A673 (cell line): ENCODE results near the gene NDRG3. TPM values are rescaled to one million over a fixed set of nuclear protein-coding genes. Genes with fewer than 3 reads are reported as not detected.

Experiments used
- BruUV-seq: library from RNA; stranded (reverse); fragments of 400-500 nt; replicated peaks from 2 replicates; lab custom pipeline; 2021; lab: Mats Ljungman, UMichigan
- CTCF ChIA-PET: fragments of 300-600 bp; sonication (Branson Sonifier 250); formaldehyde crosslinking; loops from one replicate; lab custom pipeline; 2022; ENCODE audit warnings: antibody characterized with exemption; lab: Charles Lee
- POLR2A ChIA-PET: fragments of 300-600 bp; sonication (Branson Sonifier 250); formaldehyde crosslinking; loops from one replicate; lab custom pipeline; 2022; ENCODE audit warnings: antibody characterized with exemption; ENCODE audit not compliant: low non-redundant PET; lab: Charles Lee
- DNase-seq: peaks from one replicate; pipeline ENCODE4 v3.0.0-alpha.2; 2015; ENCODE audit warnings: low spot score
- H3K27ac ChIP-seq: fragments of 200-600 bp; sonication (generic); 2 replicates; pipeline ENCODE4 v1.5.1; 2016; ENCODE audit warnings: mixed run types, low read depth, mild to moderate bottlenecking, mixed read lengths, antibody characterized with exemption, low read length; ENCODE audit not compliant: poor library complexity, severe bottlenecking
- H3K27me3 ChIP-seq: fragments of 200-600 bp; sonication (generic); replicated peaks from 2 replicates; pipeline ENCODE4 v1.6.1; 2017; ENCODE audit warnings: mixed run types, low read depth, mild to moderate bottlenecking, mixed read lengths, antibody characterized with exemption, low read length; ENCODE audit not compliant: insufficient read depth, poor library complexity
- H3K36me3 ChIP-seq: fragments of 200-600 bp; sonication (generic); 2 replicates; pipeline ENCODE4 v1.6.1; 2016; ENCODE audit warnings: mixed run types, mild to moderate bottlenecking, mixed read lengths, antibody characterized with exemption, low read length; ENCODE audit not compliant: insufficient read depth, poor library complexity, severe bottlenecking
- H3K4me1 ChIP-seq: fragments of 200-600 bp; sonication (generic); 2 replicates; pipeline ENCODE4 v1.6.1; 2017; ENCODE audit warnings: mixed run types, mild to moderate bottlenecking, mixed read lengths, antibody characterized with exemption, low read length; ENCODE audit not compliant: insufficient read depth, poor library complexity, severe bottlenecking
- H3K4me3 ChIP-seq: fragments of 200-600 bp; sonication (generic); 2 replicates; pipeline ENCODE4 v1.5.1; 2016; ENCODE audit warnings: low read depth, mixed run types, mild to moderate bottlenecking, mixed read lengths, low read length; ENCODE audit not compliant: poor library complexity, severe bottlenecking
- H3K9me3 ChIP-seq: fragments of 200-600 bp; sonication (generic); 2 replicates; pipeline ENCODE4 v1.6.1; 2016; ENCODE audit warnings: mixed run types, low read depth, mild to moderate bottlenecking, mixed read lengths, antibody characterized with exemption, low read length; ENCODE audit not compliant: poor library complexity, severe bottlenecking
- EZH2 ChIP-seq: fragments of 200-600 bp; sonication (generic); IDR thresholded peaks from 2 replicates; pipeline ENCODE4 v1.6.1; 2017; ENCODE audit warnings: borderline replicate concordance, low read depth, mild to moderate bottlenecking, mixed read lengths, antibody characterized with exemption, low read length; ENCODE audit not compliant: poor library complexity, severe bottlenecking
- intact Hi-C: fragments of 100-400 bp; cut with micrococcal nuclease; formaldehyde crosslinking; loops from one replicate; pipeline ENCODE4 v1.10.0; 2022; ENCODE audit not compliant: unreplicated experiment
- total RNA-seq: library from RNA; stranded (reverse); gene quantifications from 2 replicates; pipeline ENCODE4 v1.2.3, GENCODE V29; 2021
- TF ChIP-seq, protein P1 (sequence below): fragments of 300-800, 200-600 bp; sonication (generic); conservative IDR thresholded peaks from 2 replicates; pipeline ENCODE4 v1.5.1; 2017; ENCODE audit warnings: low read depth, mild to moderate bottlenecking, antibody characterized with exemption, low read length, moderate library complexity, mixed read lengths

The NDRG3 gene
- total RNA-seq, 1 experiment from 2014 or later = 17.6 TPM

GRCh38 chr20:36778831-36779655 lies 33.2 kb upstream of the NDRG3 start:
- intact Hi-C loops = no loop called here
- ChIA-PET POLR2A (no interaction called here), CTCF (no interaction called here)
- Histone ChIP-seq H3K36me3 (peaks cover 7% of the 10 kb centered on the region), H3K4me1 (no peaks in the 10 kb centered on the region), H3K27me3 (no peaks in the 10 kb centered on the region), H3K4me3 (no peak overlapping the region), H3K9me3 (no peaks in the 10 kb centered on the region), H3K27ac (no peak overlapping the region)
- no TSS peak for BruUV-seq
- TF ChIP-seq, protein P1, sequence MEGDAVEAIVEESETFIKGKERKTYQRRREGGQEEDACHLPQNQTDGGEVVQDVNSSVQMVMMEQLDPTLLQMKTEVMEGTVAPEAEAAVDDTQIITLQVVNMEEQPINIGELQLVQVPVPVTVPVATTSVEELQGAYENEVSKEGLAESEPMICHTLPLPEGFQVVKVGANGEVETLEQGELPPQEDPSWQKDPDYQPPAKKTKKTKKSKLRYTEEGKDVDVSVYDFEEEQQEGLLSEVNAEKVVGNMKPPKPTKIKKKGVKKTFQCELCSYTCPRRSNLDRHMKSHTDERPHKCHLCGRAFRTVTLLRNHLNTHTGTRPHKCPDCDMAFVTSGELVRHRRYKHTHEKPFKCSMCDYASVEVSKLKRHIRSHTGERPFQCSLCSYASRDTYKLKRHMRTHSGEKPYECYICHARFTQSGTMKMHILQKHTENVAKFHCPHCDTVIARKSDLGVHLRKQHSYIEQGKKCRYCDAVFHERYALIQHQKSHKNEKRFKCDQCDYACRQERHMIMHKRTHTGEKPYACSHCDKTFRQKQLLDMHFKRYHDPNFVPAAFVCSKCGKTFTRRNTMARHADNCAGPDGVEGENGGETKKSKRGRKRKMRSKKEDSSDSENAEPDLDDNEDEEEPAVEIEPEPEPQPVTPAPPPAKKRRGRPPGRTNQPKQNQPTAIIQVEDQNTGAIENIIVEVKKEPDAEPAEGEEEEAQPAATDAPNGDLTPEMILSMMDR = no peak
- TF ChIP-seq EZH2 = no peak
- no peak for DNase-seq

GRCh38 chr20:36777576-36777975 lies 31.7 kb upstream of the NDRG3 start:
- Histone ChIP-seq H3K4me1 (peaks cover 3% of the 10 kb centered on the region), H3K36me3 (no peaks in the 10 kb centered on the region), H3K4me3 (no peak overlapping the region), H3K27ac (no peak overlapping the region), H3K9me3 (no peaks in the 10 kb centered on the region), H3K27me3 (no peaks in the 10 kb centered on the region)
- BruUV-seq = no TSS peak
- POLR2A ChIA-PET = no interaction called here
- TF ChIP-seq EZH2 = no peak
- intact Hi-C loops = no loop called here
- no peak for DNase-seq
- CTCF ChIA-PET = no interaction called here

- intact Hi-C loops = no loop called here
- H3K4me3 ChIP-seq = no peak overlapping the region
- no peak for TF ChIP-seq EZH2
- TF ChIP-seq, protein P1 = no peak
- no peaks in the 10 kb centered on the region for H3K36me3 ChIP-seq
- DNase-seq = no peak
- ChIA-PET POLR2A (no interaction called here), CTCF (interaction anchor here (0.9 kb wide), 1 partner anchor 22 kb away, joined by 3 read pairs; no protein-coding TSS in a partner anchor)
- no peaks in the 10 kb centered on the region for H3K9me3 ChIP-seq
- no TSS peak for BruUV-seq
- no peak overlapping the region for H3K27ac ChIP-seq
- no peaks in the 10 kb centered on the region for H3K27me3 ChIP-seq
- H3K4me1 ChIP-seq = peaks cover 3% of the 10 kb centered on the region
Measured at GRCh38 chr20:36777167-36777566, 31.3 kb upstream of the NDRG3 start.

- intact Hi-C loops = no loop called here
- no TSS peak for BruUV-seq
- CTCF ChIA-PET = interaction anchor here (0.6 to 0.7 kb wide), 2 partner anchors 87 to 92 kb away, joined by 4 to 7 read pairs; no protein-coding TSS in a partner anchor
Measured at GRCh38 chr20:36775826-36776225, 29.9 kb upstream of the NDRG3 start.

More at GRCh38 chr20:36775826-36776225, 29.9 kb upstream of the NDRG3 start:
- TF ChIP-seq, protein P1 = no peak
- TF ChIP-seq EZH2 = no peak
- no peak overlapping the region for H3K27ac ChIP-seq
- H3K36me3 ChIP-seq = peaks cover 4% of the 10 kb centered on the region
- POLR2A ChIA-PET = no interaction called here
- H3K9me3 ChIP-seq = no peaks in the 10 kb centered on the region
- DNase-seq = no peak
- no peak overlapping the region for H3K4me3 ChIP-seq
- peaks cover 3% of the 10 kb centered on the region for H3K4me1 ChIP-seq
- H3K27me3 ChIP-seq = no peaks in the 10 kb centered on the region
